K562 (cell line): Measurements from ENCODE around the gene ZPBP. TPM values are rescaled to one million over a fixed set of nuclear protein-coding genes. Genes with fewer than 3 reads are reported as not detected.
A peak's percentile ranks its signal among the peaks of the same experiment; 100 is the strongest.

Source experiments
- ATAC-seq: fragments of 200-7000 bp; cut with Tn5 transposase; 3 replicates; pipeline ENCODE4 v1.9.1; 2020; ENCODE audit warnings: moderate library complexity
- BruUV-seq: library from RNA; stranded (reverse); fragments of 400-500 nt; replicated peaks from 2 replicates; lab custom pipeline; 2021; lab: Mats Ljungman, UMichigan
- CTCF ChIA-PET: fragments of 300-600 bp; formaldehyde crosslinking; extraction: SDS; loops from one replicate; lab custom pipeline; 2021; ENCODE audit warnings: low intra/inter-chr PET ratio; lab: Yijun Ruan, JAX
- POLR2A ChIA-PET: fragments of 300-600, 350-650 bp; sonication (Branson Sonifier 250); formaldehyde crosslinking; extraction: SDS; loops from one replicate; lab custom pipeline; 2021; ENCODE audit warnings: antibody characterized with exemption, inconsistent platforms; lab: Yijun Ruan, JAX
- DNase-seq, 4 experiments: peaks; one replicate each; pipeline versions ENCODE4 v3.0.0 to v3.0.0-alpha.2; 2011 to 2018; ENCODE audit warnings: low spot score in 3 of 4, mixed read lengths in 3 of 4; ENCODE audit errors: extremely low read depth in 1 of 4
- FAIRE-seq: peaks from 2 replicates; lab custom pipeline; 2011; peaks lifted over from hg19 to GRCh38; lab: Jason Lieb, UNC
- H2AFZ ChIP-seq: 2 replicates; pipeline ENCODE4 v1.6.0; 2011; ENCODE audit warnings: low read depth, low read length, control low read depth, inconsistent platforms
- H3K27ac ChIP-seq: fragments of 200-600 bp; 3 replicates; pipeline ENCODE4 v1.8.0; 2011; ENCODE audit warnings: low read depth, mild to moderate bottlenecking, control low read depth, inconsistent platforms, low read length, moderate library complexity, mixed read lengths; ENCODE audit errors: extremely low read depth
- H3K27me3 ChIP-seq, 2 experiments: fragments of 300-600 bp in 1 of 2; 2 replicates in 1 of 2; 3 replicates in 1 of 2; pipeline versions ENCODE4 v1.6.0 to v1.8.0; 2011; ENCODE audit warnings: inconsistent platforms in 2 of 2, low read length in 2 of 2, mild to moderate bottlenecking in 1 of 2, mixed read lengths in 1 of 2, moderate library complexity in 1 of 2; ENCODE audit not compliant: control insufficient read depth in 2 of 2, insufficient read depth in 2 of 2
- H3K36me3 ChIP-seq: fragments of 300-600 bp; 3 replicates; pipeline ENCODE4 v1.8.0; 2011; ENCODE audit warnings: mild to moderate bottlenecking, low read length, inconsistent platforms; ENCODE audit not compliant: control insufficient read depth, insufficient read depth
- H3K4me1 ChIP-seq, 2 experiments: fragments of 200-600 bp in 1 of 2; replicated peaks in 1 of 2; 2 replicates in 1 of 2; 3 replicates in 1 of 2; pipeline versions ENCODE4 v1.5.1 to v1.8.0; 2011; ENCODE audit warnings: inconsistent platforms in 2 of 2, low read length in 2 of 2, mild to moderate bottlenecking in 1 of 2, mixed read lengths in 1 of 2, moderate library complexity in 1 of 2; ENCODE audit not compliant: control insufficient read depth in 2 of 2, insufficient read depth in 2 of 2
- H3K4me2 ChIP-seq: 2 replicates; pipeline ENCODE4 v1.6.1; 2011; ENCODE audit warnings: low read length, control low read depth, inconsistent platforms, mixed read lengths; ENCODE audit not compliant: insufficient read depth
- H3K4me3 ChIP-seq: fragments of 200-600 bp; sonication (generic), shearing (Covaris generic); 2 replicates; pipeline ENCODE4 v1.5.1; 2016; ENCODE audit warnings: control low read depth, inconsistent platforms
- H3K79me2 ChIP-seq: fragments of 200-600 bp; 3 replicates; pipeline ENCODE4 v1.8.0; 2011; ENCODE audit warnings: low read length, inconsistent platforms; ENCODE audit not compliant: control insufficient read depth, insufficient read depth
- H3K9ac ChIP-seq, 2 experiments: 2 replicates each; pipeline versions ENCODE4 v1.6.0 to v1.6.1; 2011; ENCODE audit warnings: low read depth in 2 of 2, low read length in 2 of 2, control low read depth in 1 of 2, inconsistent platforms in 1 of 2, mild to moderate bottlenecking in 1 of 2, mixed read lengths in 1 of 2; ENCODE audit not compliant: insufficient read depth in 1 of 2
- H3K9me1 ChIP-seq: one replicate; pipeline ENCODE4 v1.6.0; 2011; ENCODE audit warnings: inconsistent platforms, mild to moderate bottlenecking, low read length, moderate library complexity; ENCODE audit not compliant: control insufficient read depth, insufficient read depth
- H3K9me3 ChIP-seq: replicated peaks from 2 replicates; pipeline ENCODE4 v1.5.1; 2011; ENCODE audit warnings: low read depth, low read length, inconsistent platforms; ENCODE audit not compliant: control insufficient read depth, insufficient read depth
- H4K20me1 ChIP-seq: replicated peaks from 2 replicates; pipeline ENCODE4 v1.6.1; 2011; ENCODE audit warnings: low read length, inconsistent platforms, mixed read lengths; ENCODE audit not compliant: control insufficient read depth, insufficient read depth
- BHLHE40 ChIP-seq: IDR thresholded peaks from 2 replicates; pipeline ENCODE4 v1.6.1; 2011; ENCODE audit warnings: low read length, improper control_type of control experiment
- CBX3 ChIP-seq, 2 experiments: IDR thresholded peaks; 1 replicate in 1 of 2; 2 replicates in 1 of 2; pipeline ENCODE4 v1.6.1; 2012; ENCODE audit warnings: inconsistent platforms in 2 of 2, low read length in 2 of 2, borderline replicate concordance in 1 of 2, control low read depth in 1 of 2
- CBX5 ChIP-seq: IDR thresholded peaks from 2 replicates; pipeline ENCODE4 v1.6.1; 2014; ENCODE audit warnings: low read depth, borderline replicate concordance
- CREBBP ChIP-seq: IDR thresholded peaks from one replicate; pipeline ENCODE4 v1.6.1; 2012; ENCODE audit warnings: low read depth, mild to moderate bottlenecking, control low read depth, inconsistent platforms, low read length
- FOXJ3 ChIP-seq: sonication (generic); formaldehyde crosslinking; IDR thresholded peaks from 2 replicates; pipeline ENCODE4 v1.4.0; 2020; ENCODE audit warnings: mild to moderate bottlenecking, missing genetic modification reagents
- TRIM28 ChIP-seq: fragments of 450-650 bp; IDR thresholded peaks from 2 replicates; pipeline ENCODE4 v1.6.1; 2017
- ZNF280B ChIP-seq: fragments of 250-450 bp; sonication (Bioruptor Pico); IDR thresholded peaks from 2 replicates; pipeline ENCODE4 v1.5.1; 2021; ENCODE audit warnings: mild to moderate bottlenecking
- ZNF507 ChIP-seq: conservative IDR thresholded peaks from 2 replicates; pipeline ENCODE4 v1.6.1; 2017; ENCODE audit warnings: missing genetic modification characterization, missing compliant biosample characterization
- ZNF699 ChIP-seq: fragments of 250-450 bp; sonication (Bioruptor Pico); IDR thresholded peaks from 2 replicates; pipeline ENCODE4 v1.8.0; 2021; ENCODE audit warnings: mild to moderate bottlenecking, moderate library complexity; ENCODE audit not compliant: insufficient replicate concordance
- ZSCAN32 ChIP-seq: fragments of 450-650 bp; formaldehyde crosslinking; IDR thresholded peaks from 2 replicates; pipeline ENCODE4 v1.4.0; 2020; ENCODE audit warnings: mild to moderate bottlenecking, moderate library complexity
- in situ Hi-C: fragments of 300-500 bp; cut with MboI; formaldehyde crosslinking; loops from 4 replicates; pipeline ENCODE4 v1.15.0; 2018; ENCODE audit warnings: inconsistent platforms, mixed read lengths
- intact Hi-C: fragments of 100-400 bp; cut with micrococcal nuclease; formaldehyde crosslinking; loops from 2 replicates; pipeline ENCODE4 v1.14.2; 2022
- polyA plus RNA-seq, 8 experiments: library from polyadenylated mRNA; depleted of rRNA in 4 of 8; stranded (reverse) in 5 of 8; unstranded in 3 of 8; fragments of >200 nt; fragmentation: Nextera tagmentation in 2 of 8; fragmentation: Illumina TruSeq in 1 of 8; extraction: Ambion mirVana in 2 of 8; extraction: Trizol in 1 of 8; gene quantifications; 2 replicates each; pipeline versions ENCODE4 v1.2.1 to v1.2.3, GENCODE V29; 2011 to 2014; ENCODE audit warnings: inconsistent platforms in 1 of 8, missing spikeins in 1 of 8
- total RNA-seq, 7 experiments: library from RNA; depleted of rRNA in 6 of 7; stranded (reverse); fragments of >200 nt in 6 of 7; fragmentation: Illumina TruSeq in 2 of 7; extraction: Trizol in 2 of 7; gene quantifications; 2 replicates each; pipeline versions ENCODE4 v1.2.1 to v1.2.3, GENCODE V29; 2011 to 2021; ENCODE audit warnings: low replicate concordance in 1 of 7

The ZPBP gene
- total and polyA plus RNA-seq, 9 of the 15 experiments (the other 6 are each of a cell fraction or from before 2014, with no cell fraction given) = not detected

GRCh38 chr7:50073093-50073492, 20.0 kb downstream of the ZPBP start:
- TF ChIP-seq ZNF507 (no peak), TRIM28 (peak; percentile 79; the same call in 1 of the 2 replicates), CREBBP (no peak), ZNF280B (0 out of 2 replicates have a peak, but pooled peaks have one; percentile 33), FOXJ3 (CRISPR knock-in tag) (no peak), BHLHE40 (no peak), CBX5 (0 out of 2 replicates have a peak, but pooled peaks have one; percentile 56), ZSCAN32 (CRISPR knock-in tag) (no peak), CBX3 (IDR thresholded peaks at IDR 0.05; ENCODE audit: borderline replicate concordance in 1 of 2, low read length in 2 of 2) (0 out of 3 replicates have a peak, but pooled peaks of 1 of the 2 experiments have one; percentile 38), ZNF699 (CRISPR knock-in tag) (no peak)
- TF ChIP-seq, all 486 proteins: peak for 4
- no peaks in the 10 kb centered on the region for H3K79me2 ChIP-seq
- H3K4me2 ChIP-seq = no peak overlapping the region
- no peaks in the 10 kb centered on the region for H3K4me1 ChIP-seq
- H3K9me3 ChIP-seq = peaks cover 1% of the 10 kb centered on the region; the same call in 1 of the 2 replicates
- no peak overlapping the region for H3K27ac ChIP-seq
- no peak overlapping the region for H2AFZ ChIP-seq
- H3K36me3 ChIP-seq = no peaks in the 10 kb centered on the region
- FAIRE-seq = no peak
- no peak for DNase-seq
- in situ Hi-C loops = no loop called here
- ChIA-PET POLR2A (no interaction called here), CTCF (no interaction called here)
- H3K4me3 ChIP-seq = no peak overlapping the region
- BruUV-seq = no TSS peak
- H4K20me1 ChIP-seq = no peaks in the 10 kb centered on the region
- H3K9ac ChIP-seq = no peak overlapping the region
- intact Hi-C loops = no loop called here
- no peaks in the 10 kb centered on the region for H3K9me1 ChIP-seq
- ATAC-seq = no peak
- no peaks in the 10 kb centered on the region for H3K27me3 ChIP-seq
